GM21381 (cell line): ENCODE measurements around the gene MAP3K14.
"Not testable (repeated sequence)": the region's sequence is repeated elsewhere in the genome, so short reads cannot be mapped to it uniquely, and the experiment has no call there.

Source experiments
- ATAC-seq: cut with Tn5 transposase; IDR thresholded peaks from one replicate; pipeline ENCODE4 v1.9.1; 2021; ENCODE audit warnings: mild to moderate bottlenecking, moderate library complexity; ENCODE audit not compliant: unreplicated experiment

The MAP3K14 gene

GRCh38 chr17:45302220-45302619 is 14.6 kb downstream of the MAP3K14 start:
- not testable (repeated sequence) for ATAC-seq

GRCh38 chr17:45301674-45302073 is 15.1 kb downstream of the MAP3K14 start:
- no peak for ATAC-seq

GRCh38 chr17:45300060-45300751 is 16.6 kb downstream of the MAP3K14 start:
- ATAC-seq, result no peak

GRCh38 chr17:45299361-45299760 is 17.5 kb downstream of the MAP3K14 start:
- ATAC-seq, result no peak

- no peak for ATAC-seq
These were observed 18.1 kb downstream of the MAP3K14 start for GRCh38 chr17:45298546-45299285.

GRCh38 chr17:45296833-45297124 is 20.0 kb downstream of the MAP3K14 start:
- ATAC-seq, result no peak

GRCh38 chr17:45296003-45296832 is 20.6 kb downstream of the MAP3K14 start:
- ATAC-seq, result no peak

GRCh38 chr17:45294506-45294905 is 22.3 kb downstream of the MAP3K14 start:
- ATAC-seq, result no peak

- ATAC-seq, result no peak
These were observed 23.2 kb downstream of the MAP3K14 start for GRCh38 chr17:45293413-45294211.

- ATAC-seq, result no peak
These were observed 24.0 kb downstream of the MAP3K14 start for GRCh38 chr17:45292696-45293412.

- no peak for ATAC-seq
These were observed 25.5 kb downstream of the MAP3K14 start for GRCh38 chr17:45291171-45291805.

GRCh38 chr17:45290269-45290765 is 26.5 kb downstream of the MAP3K14 start:
- no peak for ATAC-seq

- no peak for ATAC-seq
These were observed 27.2 kb downstream of the MAP3K14 start for GRCh38 chr17:45289301-45290268.

- ATAC-seq, result no peak
These were observed 28.0 kb downstream of the MAP3K14 start for GRCh38 chr17:45288825-45289224.

GRCh38 chr17:45287526-45288500 is 29.0 kb downstream of the MAP3K14 start:
- ATAC-seq, result no peak

- ATAC-seq, result no peak
These were observed 30.5 kb downstream of the MAP3K14 start for GRCh38 chr17:45286286-45286685.
